GM12865 (cell line): ENCODE measurements around the gene CSNK2A2.
A peak's percentile ranks its signal among the peaks of the same experiment; 100 is the strongest.

Experiments used
- DNase-seq: peaks from one replicate; pipeline ENCODE4 v3.0.0; 2010; ENCODE audit warnings: low read depth
- H3K4me3 ChIP-seq: 2 replicates; pipeline ENCODE4 v1.5.1; 2011; ENCODE audit warnings: mild to moderate bottlenecking, low read depth, low read length, control low read depth
- TF ChIP-seq, protein P1 (sequence below): IDR thresholded peaks from 2 replicates; pipeline ENCODE4 v1.5.1; 2011; ENCODE audit warnings: low read length, control low read depth, low read depth, inconsistent platforms; ENCODE audit not compliant: insufficient read depth; ENCODE audit errors: missing control alignments

Gene CSNK2A2

DNA sequence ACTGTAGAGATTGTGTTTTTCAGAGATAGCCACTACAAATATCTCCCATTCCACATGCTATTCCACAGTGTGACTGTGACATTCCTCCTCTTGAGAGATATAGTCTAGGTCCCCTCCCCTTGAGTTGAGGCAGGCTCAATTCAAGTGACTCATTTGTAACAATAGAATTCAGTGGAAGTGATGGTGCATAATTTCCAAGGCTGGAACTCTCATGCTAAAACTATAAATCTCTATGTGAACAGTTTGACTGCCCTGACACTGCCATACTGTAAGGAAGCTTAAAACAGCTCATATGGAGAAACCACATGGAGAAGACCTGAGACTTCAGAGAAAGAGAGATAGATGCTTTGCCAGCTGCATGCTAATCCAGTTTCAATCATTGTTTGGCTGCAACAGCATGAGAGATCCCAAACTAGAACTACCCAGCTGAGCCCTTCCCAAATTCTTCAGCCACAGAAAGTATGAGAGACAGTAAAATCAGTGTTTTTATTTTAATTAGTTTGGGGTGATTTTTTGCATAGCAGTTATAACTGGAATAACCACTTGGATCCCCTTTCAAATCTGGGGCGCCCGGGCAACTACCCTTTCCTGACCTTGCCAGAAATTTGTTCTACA, 19.5 kb upstream of the CSNK2A2 start:
- H3K4me3 ChIP-seq: no peak overlapping the region
- TF ChIP-seq, protein P1, sequence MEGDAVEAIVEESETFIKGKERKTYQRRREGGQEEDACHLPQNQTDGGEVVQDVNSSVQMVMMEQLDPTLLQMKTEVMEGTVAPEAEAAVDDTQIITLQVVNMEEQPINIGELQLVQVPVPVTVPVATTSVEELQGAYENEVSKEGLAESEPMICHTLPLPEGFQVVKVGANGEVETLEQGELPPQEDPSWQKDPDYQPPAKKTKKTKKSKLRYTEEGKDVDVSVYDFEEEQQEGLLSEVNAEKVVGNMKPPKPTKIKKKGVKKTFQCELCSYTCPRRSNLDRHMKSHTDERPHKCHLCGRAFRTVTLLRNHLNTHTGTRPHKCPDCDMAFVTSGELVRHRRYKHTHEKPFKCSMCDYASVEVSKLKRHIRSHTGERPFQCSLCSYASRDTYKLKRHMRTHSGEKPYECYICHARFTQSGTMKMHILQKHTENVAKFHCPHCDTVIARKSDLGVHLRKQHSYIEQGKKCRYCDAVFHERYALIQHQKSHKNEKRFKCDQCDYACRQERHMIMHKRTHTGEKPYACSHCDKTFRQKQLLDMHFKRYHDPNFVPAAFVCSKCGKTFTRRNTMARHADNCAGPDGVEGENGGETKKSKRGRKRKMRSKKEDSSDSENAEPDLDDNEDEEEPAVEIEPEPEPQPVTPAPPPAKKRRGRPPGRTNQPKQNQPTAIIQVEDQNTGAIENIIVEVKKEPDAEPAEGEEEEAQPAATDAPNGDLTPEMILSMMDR: no peak
- no peak for DNase-seq

DNA sequence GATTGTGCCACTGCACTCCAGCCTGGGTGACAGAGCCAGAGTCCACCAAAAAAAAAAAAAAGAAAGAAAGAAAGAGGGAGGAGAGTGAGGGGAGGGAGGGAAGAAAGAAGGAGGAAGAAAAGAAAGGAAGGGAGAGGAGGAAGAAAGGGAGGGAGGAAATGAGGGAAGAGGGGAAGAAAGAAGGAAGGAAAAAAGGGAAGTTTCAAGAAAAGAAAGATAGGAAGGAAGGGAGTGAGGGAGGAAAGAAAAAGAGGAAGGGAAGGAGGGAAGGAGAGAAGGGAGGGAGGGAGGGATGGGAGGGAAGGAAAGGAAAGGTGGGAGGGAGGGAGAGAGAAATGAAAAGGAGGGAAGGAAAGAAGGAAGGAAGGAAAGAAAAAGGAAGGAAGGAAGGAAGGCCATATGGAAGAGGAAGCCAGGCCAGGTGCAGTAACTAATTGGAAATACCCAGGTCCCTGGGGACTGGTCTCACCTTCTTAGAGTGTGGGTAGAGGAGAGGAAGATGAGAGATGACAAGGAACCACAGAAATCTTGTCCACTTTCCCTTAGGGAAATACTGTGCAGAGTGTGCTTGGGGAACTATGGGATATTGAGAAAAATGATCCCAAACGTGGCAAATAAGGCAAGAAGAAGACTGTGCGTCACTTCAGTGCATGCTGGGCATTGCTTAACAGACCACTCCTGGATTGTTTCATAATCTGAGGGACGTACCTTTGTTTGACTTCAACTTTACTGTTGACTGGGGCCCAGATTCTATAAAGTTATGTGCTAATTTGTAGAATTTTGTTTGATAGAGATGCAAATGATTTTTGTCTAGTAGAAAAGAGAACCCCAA, 15.1 kb upstream of the CSNK2A2 start:
- DNase-seq: peak; percentile 24
- TF ChIP-seq, protein P1: no peak
- H3K4me3 ChIP-seq: no peak overlapping the region

DNA sequence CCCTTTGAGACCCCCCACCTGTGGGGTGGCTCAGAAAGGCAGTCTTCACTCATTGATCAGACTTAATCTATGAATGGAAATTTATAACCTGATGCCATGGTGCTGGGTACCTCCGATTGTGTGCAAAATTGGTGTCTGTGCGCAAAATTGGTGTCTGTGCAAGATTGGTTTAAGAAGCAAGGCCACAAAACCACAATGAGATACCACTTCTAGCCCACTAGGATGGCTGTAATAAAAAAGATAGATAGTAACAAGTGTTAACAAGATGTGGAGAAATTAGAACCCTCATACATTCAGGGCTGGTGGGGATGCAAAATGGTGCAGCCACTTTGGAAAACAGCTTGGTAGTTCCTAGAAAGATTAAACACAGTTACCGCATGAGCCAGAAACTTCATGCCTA, 13.9 kb upstream of the CSNK2A2 start:
- TF ChIP-seq, protein P1: no peak
- DNase-seq: no peak
- H3K4me3 ChIP-seq: no peak overlapping the region

DNA sequence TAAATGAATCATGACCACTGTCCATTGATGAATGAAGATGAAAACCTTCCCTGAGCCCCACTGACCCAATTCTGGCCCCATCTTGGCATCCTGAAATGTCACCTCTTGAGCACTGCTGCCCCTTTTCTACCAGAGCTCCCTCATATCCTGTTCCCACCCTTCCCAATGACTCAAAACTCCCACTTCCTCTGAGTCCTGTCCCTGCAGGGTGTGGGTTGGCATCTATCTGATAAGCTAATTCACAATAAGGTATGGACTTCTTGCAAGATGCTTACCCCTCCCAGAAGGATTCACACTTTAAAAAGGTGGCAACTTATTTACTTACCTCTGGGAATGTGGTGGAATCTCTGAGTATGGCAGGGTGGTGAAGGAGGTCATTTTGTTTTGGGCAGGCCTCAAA, 13.3 kb upstream of the CSNK2A2 start:
- DNase-seq: no peak
- H3K4me3 ChIP-seq: no peak overlapping the region
- TF ChIP-seq, protein P1: no peak

DNA sequence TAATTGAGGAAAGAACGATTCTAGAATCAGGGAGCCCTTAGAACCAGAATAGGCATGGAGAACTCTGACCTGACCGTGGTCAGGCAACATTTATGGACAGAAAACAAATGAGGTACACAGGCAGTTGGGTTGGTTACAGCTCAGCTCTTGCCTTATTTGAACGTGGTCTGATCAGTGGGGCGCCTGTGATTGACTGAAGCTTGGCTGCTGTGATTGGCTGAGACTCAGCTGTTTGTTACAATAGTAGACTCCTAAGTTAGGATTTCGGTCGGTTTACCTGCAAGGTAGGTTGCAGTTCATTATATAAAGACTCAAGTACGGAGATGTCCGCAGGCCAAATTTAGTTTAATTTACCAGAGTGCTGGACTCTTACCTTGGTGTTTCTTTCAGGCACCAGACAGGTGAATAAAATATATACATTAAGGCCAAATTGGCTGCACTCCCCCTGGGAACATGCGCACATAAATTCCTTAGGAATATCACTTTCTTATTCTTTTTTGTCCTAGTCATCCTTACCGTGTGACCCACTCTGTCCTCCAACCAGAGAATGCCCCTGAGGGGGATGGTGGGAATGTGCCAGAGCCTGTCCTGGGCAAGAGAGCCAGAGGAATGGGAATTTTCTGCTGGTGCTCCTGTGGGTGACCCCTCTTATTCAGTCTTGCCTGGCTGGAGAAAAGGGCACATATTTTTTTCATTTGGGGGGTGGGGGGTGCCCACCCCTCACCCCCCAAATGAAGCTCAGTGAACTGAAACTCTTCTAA, 7.5 kb upstream of the CSNK2A2 start:
- TF ChIP-seq, protein P1: no peak
- DNase-seq: no peak

DNA sequence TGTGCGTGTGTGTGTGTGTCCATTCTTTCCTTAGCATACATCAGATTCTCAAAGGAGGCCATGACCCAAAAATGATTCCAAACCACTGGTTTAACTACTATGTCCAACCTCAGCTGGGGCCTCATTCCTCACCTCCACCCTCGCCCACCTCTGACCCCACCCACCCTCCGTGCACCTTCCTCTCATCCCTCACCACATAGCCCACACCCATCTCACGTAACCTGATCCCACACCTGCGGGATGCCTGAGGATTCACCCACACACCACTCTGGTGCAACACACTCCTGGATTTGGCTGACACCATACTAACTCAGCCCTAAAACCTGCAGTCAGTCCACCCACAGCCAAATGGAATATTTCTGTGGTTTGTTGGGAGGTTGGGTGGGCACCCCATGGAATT, 3.3 kb upstream of the CSNK2A2 start:
- TF ChIP-seq, protein P1: no peak
- H3K4me3 ChIP-seq: no peak overlapping the region
- DNase-seq: no peak

More for the DNA sequence above, 7.5 kb upstream of the CSNK2A2 start:
- no peak overlapping the region for H3K4me3 ChIP-seq
